Transverse colon (tissue), 3 donors: ENCODE results near the gene GNG5.

Experiments used
- CTCF ChIP-seq, 5 experiments: fragments of 200-600 bp in 3 of 5; fragments of 450-650 bp in 2 of 5; sonication (generic) in 3 of 5; IDR thresholded peaks; 1 replicate in 2 of 5; 2 replicates in 3 of 5; pipeline ENCODE4 v1.5.1; 2016 to 2017; ENCODE audit warnings: antibody characterized with exemption in 5 of 5, inconsistent platforms in 3 of 5, mild to moderate bottlenecking in 2 of 5, moderate library complexity in 1 of 5
- POLR2A ChIP-seq: fragments of 450-650 bp; IDR thresholded peaks from one replicate; pipeline ENCODE4 v1.6.1; 2016; ENCODE audit warnings: antibody characterized with exemption, mild to moderate bottlenecking, moderate library complexity

- TF ChIP-seq CTCF (IDR thresholded peaks at IDR 0.05) (no peak), POLR2A (no peak)
Measured at GRCh38 chr1:84525779-84526178, 19.4 kb upstream of the GNG5 start.
